HepG2 (cell line): ENCODE results near the gene RABGGTA. TPM values are rescaled to one million over a fixed set of nuclear protein-coding genes. Genes with fewer than 3 reads are reported as not detected.

Experiments used
- HMGXB4 ChIP-seq, 2 experiments: sonication (generic) in 1 of 2; formaldehyde crosslinking in 1 of 2; IDR thresholded peaks; 2 replicates each; pipeline versions ENCODE4 v1.4.0 to v1.6.1; 2018 to 2020; ENCODE audit warnings: missing genetic modification reagents in 2 of 2, borderline replicate concordance in 1 of 2, low read depth in 1 of 2, mild to moderate bottlenecking in 1 of 2, missing biosample characterization in 1 of 2
- HNF1A ChIP-seq, 2 experiments: sonication (generic) in 1 of 2; formaldehyde crosslinking in 1 of 2; IDR thresholded peaks; 2 replicates each; pipeline versions ENCODE4 v1.4.0 to v1.6.1; 2016 to 2020; ENCODE audit warnings: borderline replicate concordance in 1 of 2, low read depth in 1 of 2, mild to moderate bottlenecking in 1 of 2, missing genetic modification reagents in 1 of 2
- MXD1 ChIP-seq: sonication (generic); formaldehyde crosslinking; IDR thresholded peaks from 2 replicates; pipeline ENCODE4 v1.4.0; 2020; ENCODE audit warnings: mild to moderate bottlenecking, missing genetic modification reagents
- REXO4 ChIP-seq: sonication (generic); formaldehyde crosslinking; IDR thresholded peaks from 2 replicates; pipeline ENCODE4 v1.8.0; 2022; ENCODE audit warnings: missing genetic modification reagents, mild to moderate bottlenecking, borderline replicate concordance
- SAFB2 ChIP-seq: sonication (generic); formaldehyde crosslinking; IDR thresholded peaks from 2 replicates; pipeline ENCODE4 v1.5.1; 2020; ENCODE audit warnings: missing genetic modification reagents, low read depth, mild to moderate bottlenecking, borderline replicate concordance
- TIGD3 ChIP-seq: sonication (generic); formaldehyde crosslinking; IDR thresholded peaks from 2 replicates; pipeline ENCODE4 v1.5.1; 2020; ENCODE audit warnings: mild to moderate bottlenecking, missing genetic modification reagents, borderline replicate concordance
- ZMYM4 ChIP-seq: sonication (generic); formaldehyde crosslinking; IDR thresholded peaks from 2 replicates; pipeline ENCODE4 v1.8.1; 2023; ENCODE audit warnings: mild to moderate bottlenecking, missing genetic modification reagents
- ZNF207 ChIP-seq: fragments of 450-650 bp; IDR thresholded peaks from 2 replicates; pipeline ENCODE4 v1.6.1; 2016; ENCODE audit warnings: antibody characterized with exemption, borderline replicate concordance
- ZNF687 ChIP-seq: sonication (generic); formaldehyde crosslinking; IDR thresholded peaks from 2 replicates; pipeline ENCODE4 v1.5.1; 2020; ENCODE audit warnings: mild to moderate bottlenecking, missing genetic modification reagents, moderate library complexity
- ZNF800 ChIP-seq: sonication (generic); formaldehyde crosslinking; IDR thresholded peaks from 2 replicates; pipeline ENCODE4 v1.4.0; 2020; ENCODE audit warnings: missing genetic modification reagents
- polyA plus RNA-seq, 8 experiments: library from polyadenylated mRNA; depleted of rRNA in 3 of 8; stranded (reverse) in 7 of 8; unstranded in 1 of 8; fragments of >200 nt; fragmentation: Illumina TruSeq in 4 of 8; extraction: Trizol in 4 of 8; gene quantifications; 2 replicates each; pipeline versions ENCODE4 v1.2.1 to v1.2.3, GENCODE V29; 2011 to 2016; ENCODE audit warnings: low read depth in 4 of 8, missing spikeins in 1 of 8, mixed read lengths in 1 of 8; ENCODE audit not compliant: insufficient read depth in 1 of 8
- total RNA-seq, 5 experiments: library from RNA; depleted of rRNA; stranded (reverse); fragments of >200 nt; fragmentation: Illumina TruSeq; extraction: Trizol; gene quantifications; 2 replicates each; pipeline ENCODE4 v1.2.3, GENCODE V29; 2016; ENCODE audit warnings: low read depth in 1 of 5

The RABGGTA gene
- total and polyA plus RNA-seq, 2 of the 13 experiments (the other 11 are each of a cell fraction or from before 2014, with no cell fraction given): 57.9 to 90.8 TPM

GRCh38 chr14:24234095-24235005 is 37.0 kb downstream of the RABGGTA start (continued):
- TF ChIP-seq HMGXB4 (CRISPR knock-in tag; IDR thresholded peaks at IDR 0.05; ENCODE audit: borderline replicate concordance in 1 of 2, low read depth in 1 of 2): peak in 1 of 2 experiments; percentile 24; a peak in 1 of 4 replicates
- TF ChIP-seq ZNF800: no peak
- TF ChIP-seq MXD1 (CRISPR knock-in tag): no peak
- no peak for TF ChIP-seq TIGD3 (CRISPR knock-in tag)
- no peak for TF ChIP-seq ZMYM4 (CRISPR knock-in tag)
- no peak for TF ChIP-seq HNF1A (IDR thresholded peaks at IDR 0.05; ENCODE audit: low read depth)
- TF ChIP-seq HNF1A (CRISPR knock-in tag; IDR thresholded peaks at IDR 0.05; ENCODE audit: borderline replicate concordance): peak; percentile 21; the same call in 1 of the 2 replicates
- TF ChIP-seq ZNF687 (CRISPR knock-in tag): no peak
- TF ChIP-seq SAFB2 (CRISPR knock-in tag): no peak
- no peak for TF ChIP-seq REXO4 (CRISPR knock-in tag)
- TF ChIP-seq ZNF207: no peak
